T-helper 2 cell (primary cell): ENCODE data around the gene LATS2.

Source experiments
- DNase-seq, 5 experiments: peaks; one replicate each; pipeline versions ENCODE4 v3.0.0 to v3.0.0-alpha.2; 2012 to 2022

LATS2 gene

DNA sequence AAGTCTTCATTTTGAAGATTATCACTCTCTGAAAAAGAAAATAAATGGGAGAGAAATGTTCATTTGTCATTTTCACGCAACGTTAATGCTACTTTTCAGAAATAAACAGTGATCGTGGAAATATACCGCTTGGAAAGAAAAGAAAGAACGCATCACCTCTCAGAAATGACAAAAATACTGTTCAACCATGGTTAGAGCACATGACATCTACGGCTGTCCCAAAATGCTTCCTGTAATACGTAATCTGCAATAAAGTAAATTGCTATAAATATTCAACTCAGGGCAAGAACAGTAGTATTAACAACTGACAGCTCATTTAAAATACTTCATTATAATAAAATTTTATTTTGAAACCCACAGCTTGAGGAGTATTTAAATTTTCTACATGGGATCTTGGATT lies 15.2 kb downstream of the LATS2 start:
- DNase-seq = no peak

DNA sequence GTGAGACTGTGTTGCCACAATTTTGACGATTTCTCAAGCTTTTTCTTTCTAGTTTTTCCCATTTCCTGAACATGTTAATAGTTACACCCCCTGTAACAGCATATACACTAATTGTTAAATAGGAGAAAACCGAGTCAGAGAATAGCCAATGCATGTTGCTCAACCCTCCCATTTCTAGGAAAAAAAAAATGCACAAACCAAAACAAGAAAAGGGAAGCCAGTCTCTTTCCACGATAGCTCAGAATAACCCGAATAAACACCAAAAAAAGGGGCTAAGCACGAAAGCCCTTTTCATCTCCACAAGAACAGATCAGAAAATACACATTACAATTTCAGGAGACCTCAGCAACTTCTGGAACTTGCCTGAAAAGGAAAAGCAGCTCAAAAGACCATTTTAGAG lies 16.3 kb downstream of the LATS2 start:
- DNase-seq = no peak

DNA sequence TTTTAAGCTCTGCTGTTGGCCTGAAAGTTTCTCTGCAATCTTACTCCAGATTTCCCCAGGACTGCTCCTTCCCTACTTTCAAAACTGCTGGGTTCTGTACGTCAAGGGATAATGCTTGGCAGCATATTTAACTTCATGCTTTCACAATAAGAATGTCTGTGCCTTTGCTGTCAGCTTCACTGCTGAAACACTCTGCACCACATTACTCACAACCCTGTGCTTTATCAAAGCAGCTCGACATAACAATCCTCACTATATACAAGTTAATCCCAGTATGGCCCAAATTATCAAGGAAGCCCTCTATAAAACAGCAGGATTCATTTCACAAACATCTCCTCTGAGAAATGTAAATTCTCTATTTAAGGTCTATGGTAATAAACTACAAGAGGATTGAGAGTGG lies 17.5 kb downstream of the LATS2 start:
- DNase-seq = no peak

DNA sequence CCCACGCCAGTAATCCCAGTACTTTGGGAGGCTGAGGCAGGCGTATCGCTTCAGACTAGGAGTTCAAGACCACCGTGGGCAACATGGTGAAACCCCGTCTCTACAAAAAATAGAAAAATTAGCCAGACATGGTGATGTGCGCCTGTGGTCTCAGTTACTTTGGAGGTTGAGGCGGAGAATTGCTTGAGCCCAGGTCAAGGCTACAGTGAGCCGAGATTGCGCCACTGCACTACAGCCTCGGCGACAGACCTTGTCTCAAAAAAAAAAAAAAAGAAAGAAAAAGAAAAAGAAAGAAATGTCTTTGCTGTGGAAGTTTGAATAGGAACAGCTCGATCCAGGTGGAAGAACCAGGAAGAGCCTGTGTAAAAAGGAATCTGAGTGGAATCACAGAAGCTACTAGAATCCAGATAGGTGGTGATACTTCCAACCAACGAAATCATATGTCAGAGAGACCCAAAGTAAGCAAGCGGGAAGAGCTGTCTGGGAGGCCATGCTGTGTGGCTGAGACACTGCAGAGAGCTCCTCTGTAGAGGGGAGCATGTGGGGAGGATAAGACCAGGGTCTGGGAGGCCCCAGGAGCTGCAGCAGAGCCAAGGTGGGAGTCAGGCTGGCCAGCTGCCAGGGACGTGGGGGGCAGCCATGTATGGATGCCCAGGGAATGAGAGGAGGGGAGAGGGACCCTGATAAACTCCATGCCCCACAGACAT lies 21.1 kb downstream of the LATS2 start:
- no peak for DNase-seq

DNA sequence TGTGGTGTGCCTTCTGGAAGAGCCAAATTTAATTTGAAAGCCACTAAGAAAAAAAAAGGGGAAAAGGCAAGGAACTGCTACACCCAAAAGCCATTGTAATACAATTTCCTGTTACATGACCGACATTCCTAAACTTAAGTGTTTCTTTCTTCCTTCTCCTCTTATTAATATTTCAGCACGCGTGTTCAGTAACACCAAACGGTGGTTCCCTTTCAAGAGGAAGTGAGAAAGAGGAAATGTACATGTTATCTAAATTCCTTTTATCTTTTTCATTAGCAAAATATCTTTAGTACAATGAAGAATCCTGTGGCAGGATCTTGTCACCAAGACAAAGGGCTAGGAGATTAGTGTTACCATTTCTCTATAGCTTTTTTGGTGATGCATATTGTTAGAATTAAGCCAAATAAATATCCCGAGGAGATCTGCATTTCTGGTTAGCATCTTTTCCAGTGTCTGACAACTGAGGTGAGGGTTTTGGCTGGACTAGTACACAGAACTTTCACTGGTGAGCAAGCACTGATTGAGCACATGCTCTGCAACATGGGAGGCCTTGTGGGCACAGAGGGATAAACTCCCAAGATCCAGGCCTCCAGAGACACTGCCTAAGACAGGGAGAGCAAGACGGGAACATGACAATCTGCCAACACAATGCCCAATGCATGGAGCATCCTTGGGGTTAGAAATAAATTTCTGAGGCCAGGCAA lies 22.1 kb downstream of the LATS2 start:
- no peak for DNase-seq

DNA sequence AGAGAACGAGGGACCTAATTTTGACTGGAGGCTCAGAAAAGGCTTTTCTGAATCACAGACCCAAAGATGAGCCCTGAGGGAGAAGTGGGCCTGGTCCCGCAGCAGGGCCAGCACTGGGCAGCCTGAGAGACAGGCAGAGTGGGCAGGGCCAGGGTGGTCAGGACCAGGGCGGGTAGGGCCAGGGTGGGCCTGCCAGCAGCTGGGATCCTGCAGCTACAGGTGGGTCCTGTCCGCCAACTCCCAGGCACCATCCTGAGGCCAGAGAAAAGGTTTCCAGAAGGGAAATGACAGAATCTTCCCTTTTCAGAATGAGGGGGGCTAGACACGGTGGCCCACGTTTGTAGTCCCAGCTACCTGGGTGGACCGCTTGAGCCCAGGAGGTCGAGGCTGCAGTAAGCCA lies 23.7 kb downstream of the LATS2 start:
- DNase-seq = no peak

DNA sequence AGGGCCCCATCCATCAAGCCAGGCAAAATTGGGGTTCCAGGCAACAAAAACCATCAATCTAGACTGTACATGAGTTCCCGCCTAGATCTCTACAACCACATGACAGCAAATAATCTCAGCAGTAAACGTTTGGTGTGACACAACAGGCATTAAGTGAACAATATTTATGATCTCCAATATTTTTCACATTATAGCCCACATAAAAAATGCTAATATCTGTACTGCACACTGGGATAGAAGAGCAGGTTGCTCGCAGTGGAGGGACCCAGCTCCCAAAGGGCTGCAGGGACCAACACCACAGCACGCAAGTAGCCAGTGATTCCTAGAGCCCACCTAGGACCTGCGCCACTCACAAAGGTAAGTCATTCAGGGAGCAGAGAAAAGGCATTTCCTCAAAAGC lies 25.9 kb downstream of the LATS2 start:
- DNase-seq = no peak

DNA sequence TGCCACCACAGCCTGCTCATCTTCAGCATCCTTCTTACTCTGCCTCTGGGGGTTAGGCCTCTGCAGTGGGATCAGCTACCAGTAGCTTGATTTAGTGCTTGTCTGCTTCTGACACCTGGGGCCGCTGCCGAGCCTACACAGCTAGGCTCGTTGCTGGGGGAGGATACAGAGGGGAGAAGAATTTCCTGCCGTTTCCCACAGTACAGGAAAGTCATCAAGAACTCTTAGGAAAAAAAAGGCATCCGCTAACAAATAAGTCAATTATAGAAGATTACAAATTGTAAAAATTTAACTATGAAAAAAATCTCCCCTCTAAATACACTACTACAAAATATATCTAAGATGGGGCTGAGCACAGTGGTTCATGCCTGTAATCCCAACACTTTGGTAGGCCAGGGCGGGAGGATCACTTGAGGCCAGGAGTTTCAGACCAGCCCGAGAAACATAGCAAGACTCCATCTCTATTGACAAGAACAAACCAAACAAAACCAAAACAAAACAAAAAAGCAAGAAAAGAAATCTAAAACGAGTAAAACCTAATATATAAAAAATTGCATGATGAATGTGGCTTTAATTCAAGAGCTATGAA lies 26.7 kb downstream of the LATS2 start:
- no peak for DNase-seq

DNA sequence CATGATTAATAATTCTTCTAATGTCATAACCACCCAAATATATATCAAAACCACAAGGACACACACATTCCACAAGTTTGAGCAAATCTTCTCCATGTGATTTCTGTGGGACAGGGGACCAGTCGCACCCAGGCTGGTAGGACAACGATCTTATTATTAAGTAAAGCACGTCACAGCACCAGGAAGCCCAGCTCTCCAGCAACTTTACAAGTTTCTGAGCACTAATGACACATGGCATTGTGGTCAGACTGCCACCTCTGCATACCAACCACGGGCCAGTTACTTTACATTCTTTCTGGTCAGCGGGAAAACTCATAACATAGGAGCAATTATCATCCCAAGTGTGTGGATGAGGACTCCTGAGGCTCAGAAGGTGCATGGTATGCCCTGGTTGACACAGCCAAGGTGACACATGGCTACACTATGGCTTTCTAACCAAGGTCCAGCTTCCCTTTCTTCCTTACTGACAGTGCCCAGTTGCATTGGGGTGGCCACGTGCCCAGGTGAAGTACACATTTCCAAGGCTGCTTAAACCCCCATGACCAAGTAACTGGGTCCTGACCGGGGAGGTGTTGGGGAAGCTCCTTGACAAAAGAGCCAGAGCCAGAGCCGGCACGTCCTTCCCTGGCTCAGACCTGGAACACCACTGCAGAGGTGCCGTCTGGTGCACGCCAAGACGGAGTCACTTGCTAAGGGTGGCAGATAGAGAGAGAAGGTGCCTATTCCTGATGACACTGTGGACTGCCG lies 27.4 kb downstream of the LATS2 start:
- DNase-seq = no peak

DNA sequence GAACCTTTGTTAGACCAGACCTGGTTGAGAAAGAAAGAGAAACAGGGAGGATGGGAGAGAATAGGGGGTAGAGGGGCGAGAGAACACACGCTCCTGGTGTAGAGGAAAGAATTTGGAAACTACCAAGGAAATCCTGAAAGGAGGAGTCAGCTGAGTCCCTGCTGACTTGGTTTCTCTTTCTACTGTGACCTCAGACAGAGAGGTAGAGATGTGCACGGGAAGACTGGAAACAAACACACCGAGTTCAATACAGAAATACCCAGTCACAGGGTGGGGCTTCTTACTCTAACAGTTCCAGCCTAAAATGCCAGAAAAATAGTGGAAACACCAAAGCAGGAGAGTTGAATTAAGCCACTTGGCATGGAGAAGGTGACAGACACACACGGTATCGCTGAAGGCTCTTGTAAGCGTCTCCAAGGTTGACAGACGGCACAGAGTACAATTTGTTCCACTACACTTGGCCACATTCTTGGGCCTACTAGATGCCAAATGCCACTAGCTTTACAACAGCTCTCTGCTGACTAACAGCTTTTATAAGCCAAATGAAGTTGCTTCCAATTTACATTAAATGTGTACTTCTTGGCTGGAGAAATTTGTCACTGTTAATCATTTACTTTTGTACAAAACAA lies 28.1 kb downstream of the LATS2 start:
- no peak for DNase-seq

DNA sequence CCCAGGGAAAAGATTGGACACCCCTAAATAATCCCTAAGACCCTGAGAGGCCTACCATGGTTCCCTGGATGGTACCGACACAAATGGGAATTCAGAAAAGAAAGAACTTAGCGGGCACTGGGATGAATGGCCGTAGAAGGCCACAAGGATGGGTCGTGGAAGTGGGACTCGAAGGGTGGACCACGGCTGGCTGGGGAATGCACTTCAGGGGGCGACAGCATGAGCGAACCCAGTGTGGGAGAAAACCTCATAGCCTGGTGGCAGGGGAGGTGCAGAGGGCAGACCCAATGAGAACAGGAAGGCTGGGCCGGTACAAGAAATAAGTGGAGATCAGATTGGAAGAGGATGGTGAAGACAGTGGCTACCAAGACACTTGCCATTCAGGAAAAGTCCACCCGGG lies 28.7 kb downstream of the LATS2 start:
- no peak for DNase-seq

DNA sequence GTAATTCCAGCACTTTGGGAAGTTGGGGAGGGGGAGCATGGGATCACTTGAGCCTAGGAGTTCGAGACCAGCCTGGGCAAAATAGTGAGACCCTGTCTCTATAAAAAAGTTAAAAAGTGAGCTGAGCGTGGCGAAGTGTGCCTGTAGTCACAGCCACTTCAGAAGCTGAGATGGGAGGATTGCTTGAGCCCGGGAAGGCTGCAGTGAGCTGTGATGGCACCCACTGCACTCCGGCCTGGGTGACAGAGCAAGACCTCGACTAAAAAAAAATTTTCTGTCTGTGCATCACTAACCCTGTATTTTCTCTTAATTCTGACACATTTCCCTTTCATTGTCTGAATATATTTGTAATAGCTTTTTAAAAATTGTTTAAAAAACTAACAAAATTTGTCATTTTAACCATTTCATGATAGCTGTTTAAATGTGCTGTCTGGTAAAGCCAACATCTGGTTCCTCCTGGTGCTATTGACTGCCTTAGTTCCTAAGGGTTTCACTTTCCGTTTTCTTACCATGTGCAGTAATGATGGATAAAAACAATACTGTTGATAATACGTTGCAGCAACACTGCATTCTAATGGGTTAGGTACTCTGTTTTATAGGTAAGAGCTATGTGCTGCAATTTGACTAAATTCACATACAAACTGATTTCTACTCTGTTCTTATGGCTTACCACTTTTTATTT lies 29.7 kb downstream of the LATS2 start:
- no peak for DNase-seq

DNA sequence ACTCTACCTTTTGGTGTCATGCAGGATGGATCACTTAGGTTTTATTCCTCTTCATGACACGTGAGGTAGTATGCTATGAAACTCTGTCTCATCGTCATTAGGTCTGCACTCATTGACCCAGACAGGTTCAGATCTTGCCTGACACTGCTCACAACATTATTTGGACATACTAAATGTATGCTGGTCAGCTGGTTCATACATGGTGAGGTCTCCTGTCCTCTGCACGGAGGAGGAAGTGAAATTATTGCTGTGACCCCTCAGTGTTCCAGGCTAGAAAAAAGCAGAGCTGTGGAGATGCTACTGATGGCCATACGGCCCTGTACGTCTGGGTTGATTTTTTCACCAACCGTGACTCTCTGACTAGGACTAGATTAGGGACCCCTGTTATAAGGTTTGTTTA lies 35.8 kb downstream of the LATS2 start:
- no peak for DNase-seq

DNA sequence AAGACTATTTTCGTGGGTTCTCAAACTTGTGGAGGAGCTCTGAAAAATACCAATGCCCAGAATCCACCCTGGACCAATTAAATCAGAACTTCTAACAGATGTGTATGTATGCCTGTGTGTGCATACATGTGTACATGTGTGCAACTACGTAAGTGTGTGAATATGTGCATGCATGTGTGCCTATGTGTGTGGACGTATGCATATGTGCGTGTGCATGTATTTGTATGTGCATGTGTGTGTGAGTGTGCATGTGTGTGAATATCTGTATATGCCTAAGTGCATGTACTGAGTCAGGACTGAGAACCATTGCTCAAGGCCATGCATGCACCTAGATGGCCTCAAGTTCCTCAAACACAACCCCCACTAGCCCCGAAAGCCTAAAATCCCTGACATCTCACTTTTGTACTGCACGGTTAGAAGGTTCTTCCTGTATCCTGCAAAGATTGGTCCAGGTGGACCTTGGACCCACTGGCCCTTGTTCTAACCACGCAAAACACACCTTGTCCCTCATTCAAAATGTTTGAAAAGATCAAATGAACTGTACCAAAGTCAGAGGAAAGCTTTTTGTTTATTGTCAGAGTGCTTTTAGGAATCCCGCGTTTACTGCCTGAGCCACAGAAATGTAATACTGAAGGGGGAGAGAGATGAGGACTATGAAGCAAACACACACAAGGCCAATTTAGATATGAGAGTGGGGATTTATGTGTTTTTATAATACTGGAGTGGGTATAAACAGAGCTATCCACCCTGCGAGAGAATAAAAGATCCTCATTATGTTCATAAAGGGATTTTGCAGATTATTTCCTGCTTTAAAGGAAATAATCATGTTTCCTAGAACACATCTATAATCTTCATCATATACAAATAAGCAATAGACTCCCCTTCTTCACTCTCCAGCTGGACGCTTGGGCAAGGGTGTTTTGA lies 39.1 kb downstream of the LATS2 start:
- no peak for DNase-seq

DNA sequence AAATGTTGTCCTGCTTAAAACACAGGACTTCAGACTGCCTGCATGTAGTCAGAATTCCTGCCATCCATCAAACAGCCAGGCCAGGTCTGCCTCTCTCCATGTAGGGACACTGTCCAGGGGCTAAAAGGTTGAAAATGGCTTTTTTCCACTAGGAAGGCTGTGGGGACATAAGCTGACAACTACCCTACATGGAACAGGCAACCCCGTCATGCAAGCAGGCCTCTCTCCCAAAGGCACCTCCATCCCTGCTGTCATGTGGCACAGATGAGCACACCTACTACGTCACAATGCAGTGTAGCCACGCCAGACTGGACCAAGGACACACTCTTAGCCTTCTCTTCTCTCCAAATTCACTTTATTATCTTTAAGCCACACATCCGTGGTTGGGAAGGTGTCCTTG lies 40.8 kb downstream of the LATS2 start:
- DNase-seq = no peak

DNA sequence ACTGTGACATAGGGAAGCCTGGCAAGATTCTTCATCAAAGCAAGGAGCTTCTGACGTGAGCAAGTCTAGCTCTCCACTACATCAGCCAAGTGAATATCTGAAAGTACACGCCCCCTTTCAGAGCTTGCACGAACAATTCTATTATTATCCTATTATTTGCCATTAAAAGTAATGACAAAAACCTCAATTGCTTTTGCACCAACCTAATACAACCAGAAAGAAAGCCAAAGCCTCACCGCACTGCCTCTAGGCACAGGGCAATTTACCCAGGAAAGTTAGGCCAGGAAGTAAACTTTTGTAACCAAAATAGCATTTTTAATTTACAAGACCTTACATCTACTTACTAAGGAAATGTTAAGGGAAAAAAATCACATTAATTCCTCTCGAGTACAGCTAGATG lies 41.2 kb downstream of the LATS2 start:
- DNase-seq = no peak

DNA sequence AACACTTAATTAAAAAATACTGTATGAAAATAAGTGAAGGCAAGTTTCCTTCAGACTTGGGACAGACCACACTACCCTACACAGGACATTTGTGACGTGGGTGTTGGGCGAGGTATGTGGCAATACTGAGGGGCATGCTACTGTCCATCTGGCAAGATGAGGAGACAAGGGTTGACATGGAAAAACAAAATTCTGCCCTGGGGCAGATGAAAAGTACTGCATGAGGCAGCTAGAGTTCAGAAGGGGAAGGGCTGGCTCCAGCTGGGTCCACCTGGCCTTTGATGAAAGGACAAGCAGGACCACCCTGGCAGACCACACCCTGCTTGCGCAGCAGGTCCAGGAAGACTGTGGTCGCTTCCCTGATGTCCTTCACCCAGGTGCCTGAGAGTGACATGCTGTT lies 43.2 kb downstream of the LATS2 start:
- DNase-seq = no peak

DNA sequence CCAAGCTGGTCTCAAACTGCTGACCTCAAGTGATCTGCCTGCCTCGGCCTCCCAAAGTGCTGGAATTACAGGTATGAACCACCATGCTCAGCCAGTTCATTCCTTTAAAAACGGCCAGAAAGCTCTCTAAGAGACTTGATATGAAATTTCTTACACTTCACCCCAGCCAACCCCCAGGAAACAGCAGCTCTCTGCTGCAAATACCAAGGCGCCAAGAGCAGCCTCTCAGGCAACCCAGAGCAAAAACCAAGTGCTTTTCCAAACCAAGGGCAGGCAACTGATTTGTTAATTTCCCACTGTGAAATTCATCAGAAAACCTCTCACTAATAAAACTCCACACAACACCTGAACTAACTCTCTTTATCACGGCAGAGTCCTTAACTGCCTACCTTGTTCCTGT lies 44.9 kb downstream of the LATS2 start:
- no peak for DNase-seq

DNA sequence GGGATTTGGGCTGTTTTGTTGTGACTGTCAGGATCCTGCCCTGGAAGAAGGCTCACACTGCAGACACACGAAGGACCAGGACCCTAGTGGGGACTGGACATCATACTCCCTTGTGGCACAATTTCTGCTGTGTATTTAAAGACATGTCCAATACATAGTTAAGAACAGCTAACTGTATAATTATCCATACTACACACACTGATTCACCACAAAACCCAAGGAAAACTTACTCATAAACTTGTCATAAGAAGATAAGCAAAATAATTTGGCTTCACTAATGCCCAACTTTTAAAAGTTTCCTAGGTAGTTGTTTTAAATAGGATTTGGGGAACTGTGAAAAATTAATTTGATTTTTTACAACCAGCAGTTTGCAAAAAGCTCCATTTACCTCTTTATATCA lies 46.1 kb downstream of the LATS2 start:
- no peak for DNase-seq

DNA sequence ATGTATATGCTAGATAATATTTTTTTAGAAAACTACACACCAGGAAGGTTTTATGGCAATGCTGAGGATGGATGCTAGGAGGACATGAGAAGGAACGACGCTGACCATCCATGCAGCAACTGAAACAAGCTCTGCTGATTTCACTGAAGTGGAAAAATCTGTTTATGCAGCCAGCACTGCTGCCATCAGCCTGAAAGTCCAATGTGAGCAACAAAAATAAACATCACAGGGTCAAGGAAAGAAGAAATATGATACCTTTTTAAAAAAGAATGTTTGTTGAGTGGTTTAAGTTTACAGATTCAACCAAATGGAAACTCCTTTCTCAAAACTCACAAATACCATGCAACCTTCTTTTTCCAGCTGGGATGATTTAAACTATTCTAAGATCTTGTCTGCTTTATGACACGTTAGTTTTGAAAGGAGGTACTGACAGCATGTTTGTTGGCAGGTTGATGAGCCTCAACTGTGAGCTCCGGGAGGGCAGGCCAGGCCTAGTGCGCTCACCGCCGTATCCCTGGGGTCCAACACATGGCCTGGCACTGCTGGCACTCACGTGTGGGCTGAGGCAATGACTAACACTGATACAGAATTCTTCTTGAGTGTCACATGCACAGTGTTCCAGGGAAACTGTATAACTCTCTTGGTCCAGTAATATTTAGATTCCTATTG lies 46.8 kb downstream of the LATS2 start:
- DNase-seq = no peak

DNA sequence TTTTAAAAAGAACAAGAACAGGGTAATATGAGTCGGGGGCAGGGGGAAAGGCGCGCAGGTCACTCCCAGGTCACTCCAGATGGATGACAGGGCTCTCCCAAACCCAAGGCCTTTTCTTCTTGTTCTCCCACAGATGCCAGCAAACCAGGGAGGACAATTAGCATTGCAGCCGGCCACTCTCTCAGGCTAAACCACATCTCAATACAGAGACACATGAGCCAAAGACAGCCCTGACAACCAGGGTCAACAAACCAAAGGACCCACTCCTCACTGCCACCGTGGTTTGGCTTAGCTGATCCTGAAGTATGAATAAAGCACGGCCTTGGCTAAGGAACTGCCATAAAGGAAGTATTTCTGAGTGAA lies 47.3 kb downstream of the LATS2 start:
- no peak for DNase-seq
